Skeletal muscle satellite cell (primary cell): ENCODE measurements around the gene DYNAP.

Source experiments
- H3K27me3 ChIP-seq: 2 replicates; pipeline ENCODE4 v1.7.0; 2013; ENCODE audit warnings: low read length; ENCODE audit not compliant: control insufficient read depth, insufficient read depth
- H3K36me3 ChIP-seq: 2 replicates; pipeline ENCODE4 v1.7.0; 2013; ENCODE audit warnings: mild to moderate bottlenecking, control low read depth, low read length; ENCODE audit not compliant: insufficient read depth
- H3K4me1 ChIP-seq: 2 replicates; pipeline ENCODE4 v1.7.0; 2013; ENCODE audit warnings: low read length; ENCODE audit not compliant: control insufficient read depth, insufficient read depth
- H3K4me2 ChIP-seq: 2 replicates; pipeline ENCODE4 v1.7.0; 2013; ENCODE audit warnings: mild to moderate bottlenecking, low read length
- H3K4me3 ChIP-seq: 2 replicates; pipeline ENCODE4 v1.7.0; 2013; ENCODE audit warnings: low read length
- H3K9ac ChIP-seq: 2 replicates; pipeline ENCODE4 v1.7.0; 2013; ENCODE audit warnings: mild to moderate bottlenecking, low read depth, low read length, moderate library complexity
- H3K9me3 ChIP-seq: replicated peaks from 2 replicates; pipeline ENCODE4 v1.7.0; 2013; ENCODE audit warnings: mild to moderate bottlenecking, control low read depth, low read length

Gene DYNAP

DNA sequence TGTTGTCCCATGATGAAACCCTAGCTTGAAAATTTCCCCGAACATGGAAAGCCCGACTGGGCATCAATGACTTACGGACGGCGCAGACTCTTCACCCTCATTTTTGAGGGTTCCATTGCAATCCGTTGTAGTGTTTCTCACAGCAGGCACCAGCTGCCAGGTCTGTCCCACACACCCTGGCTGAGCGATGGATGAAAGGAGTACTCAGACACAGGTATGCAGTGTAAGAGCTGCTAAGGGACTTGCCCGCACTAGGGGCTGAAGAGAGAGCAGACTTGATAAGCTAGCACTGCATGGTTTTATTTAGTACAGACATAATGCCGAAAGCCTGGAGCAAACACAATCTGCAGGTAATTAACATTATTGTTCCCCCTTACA, 15.8 kb downstream of the DYNAP start:
- Histone ChIP-seq H3K9ac (no peak overlapping the region), H3K9me3 (no peaks in the 10 kb centered on the region), H3K4me2 (no peak overlapping the region), H3K27me3 (peaks cover 10% of the 10 kb centered on the region), H3K36me3 (no peaks in the 10 kb centered on the region), H3K4me3 (no peak overlapping the region), H3K4me1 (no peaks in the 10 kb centered on the region)

DNA sequence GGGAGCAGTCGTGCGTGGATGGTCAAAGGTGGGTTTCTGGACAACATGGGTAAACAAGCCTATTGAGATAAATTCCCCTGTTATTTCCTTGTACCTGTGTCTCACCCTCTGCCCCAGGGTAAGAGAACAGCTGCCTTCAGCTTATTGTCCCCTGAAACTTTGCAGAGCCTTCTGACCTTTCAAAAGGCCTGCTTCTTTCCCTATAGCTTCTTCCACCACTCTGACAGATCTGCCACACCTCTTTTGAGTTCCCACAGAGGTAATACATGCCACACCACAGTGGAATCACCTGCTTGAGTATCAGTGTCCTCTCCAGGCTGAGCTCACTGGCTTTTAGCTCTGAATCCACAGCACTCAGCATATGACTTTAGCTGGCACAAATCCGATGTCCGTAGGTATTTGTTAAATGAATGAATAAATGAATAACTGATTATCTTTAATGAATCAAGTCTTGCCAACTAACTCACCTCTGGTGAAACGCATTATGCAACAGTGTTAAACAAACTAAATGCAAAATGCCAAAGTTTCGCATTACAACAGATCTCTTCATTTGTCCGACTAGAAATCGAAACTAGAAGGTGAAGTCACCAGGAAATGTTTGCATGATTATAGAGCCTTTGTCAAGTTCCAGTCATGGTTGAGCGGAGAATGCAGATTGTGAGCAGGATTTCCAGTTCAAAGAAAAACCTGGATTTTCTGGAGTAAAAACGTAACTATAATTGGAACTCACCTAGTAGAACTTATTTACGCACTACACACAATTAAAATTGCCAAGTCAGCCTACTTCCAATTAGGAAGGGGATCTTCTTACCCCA, 16.4 kb downstream of the DYNAP start:
- Histone ChIP-seq H3K27me3 (peaks cover 10% of the 10 kb centered on the region), H3K4me3 (no peak overlapping the region), H3K36me3 (no peaks in the 10 kb centered on the region), H3K9ac (no peak overlapping the region), H3K4me2 (no peak overlapping the region), H3K9me3 (no peaks in the 10 kb centered on the region), H3K4me1 (no peaks in the 10 kb centered on the region)

DNA sequence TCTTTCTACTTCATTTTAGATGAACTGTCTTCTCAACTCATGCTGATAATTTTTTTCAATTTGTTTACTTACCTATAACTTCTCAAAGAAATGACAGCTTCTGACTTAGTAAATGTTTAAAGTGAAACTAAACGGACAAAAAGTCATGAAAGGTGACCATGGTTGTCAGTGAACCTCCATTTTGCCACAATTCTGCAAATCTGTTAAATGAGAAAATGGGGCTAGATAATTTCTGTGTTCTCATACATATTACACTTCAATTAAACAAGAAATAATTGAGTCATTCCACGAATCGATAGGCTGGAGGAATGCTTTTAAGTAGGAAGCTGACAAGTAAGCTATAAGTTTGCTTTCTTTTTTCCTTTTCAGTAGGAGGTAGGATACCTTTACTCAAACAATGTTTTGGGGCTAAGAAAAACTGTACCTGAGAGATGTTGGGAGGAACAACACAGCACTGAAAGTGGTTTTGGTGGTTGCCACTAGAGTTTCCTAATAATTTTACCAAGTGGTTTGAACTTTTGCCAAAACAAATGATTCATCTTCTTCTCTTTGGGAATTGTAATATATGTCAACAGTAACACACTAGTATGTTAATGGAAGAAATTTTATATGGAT, 17.1 kb downstream of the DYNAP start:
- H3K27me3 ChIP-seq: peaks cover 10% of the 10 kb centered on the region
- no peaks in the 10 kb centered on the region for H3K36me3 ChIP-seq
- H3K4me2 ChIP-seq: no peak overlapping the region
- no peaks in the 10 kb centered on the region for H3K9me3 ChIP-seq
- no peak overlapping the region for H3K9ac ChIP-seq
- no peak overlapping the region for H3K4me3 ChIP-seq
- no peaks in the 10 kb centered on the region for H3K4me1 ChIP-seq

DNA sequence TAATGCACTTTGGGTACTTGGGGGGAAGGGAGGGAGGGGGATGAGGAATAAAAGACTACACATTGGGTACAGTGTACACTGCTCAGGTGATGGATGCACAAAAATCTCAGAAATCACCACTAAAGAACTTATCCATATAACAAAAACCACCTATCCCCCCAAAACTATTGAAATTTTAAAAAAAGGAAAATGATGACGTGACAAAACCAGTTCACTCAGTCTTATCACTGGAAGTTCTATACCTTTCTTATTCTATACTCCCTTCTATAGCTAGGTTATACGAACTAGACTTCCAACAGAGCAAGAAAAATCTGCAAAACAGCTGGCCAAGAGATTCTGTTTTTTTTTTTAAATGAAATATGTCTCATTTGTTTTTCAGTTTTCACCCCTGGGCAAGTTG, 20.8 kb downstream of the DYNAP start:
- Histone ChIP-seq H3K9me3 (no peaks in the 10 kb centered on the region), H3K27me3 (peaks cover 10% of the 10 kb centered on the region), H3K4me2 (no peak overlapping the region), H3K36me3 (no peaks in the 10 kb centered on the region), H3K9ac (no peak overlapping the region), H3K4me1 (no peaks in the 10 kb centered on the region), H3K4me3 (no peak overlapping the region)

DNA sequence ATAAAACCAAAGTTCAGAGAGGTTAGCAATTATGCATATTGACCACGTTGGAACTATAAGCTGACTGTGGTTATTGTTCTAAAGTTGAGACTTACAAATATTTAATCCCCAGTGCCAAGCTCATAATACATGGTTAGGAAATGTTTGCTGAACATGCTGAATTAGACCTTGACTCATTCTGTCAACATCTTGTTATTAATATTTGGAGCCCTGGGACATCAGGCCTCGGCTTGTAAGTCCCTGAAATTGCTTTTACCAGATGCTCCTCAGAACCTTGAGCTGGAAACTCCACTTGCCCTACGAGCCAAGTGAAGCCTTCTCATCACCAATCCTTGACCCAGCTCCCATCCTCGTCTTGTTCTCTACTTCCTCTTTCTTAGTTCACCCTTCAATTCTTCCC, 21.2 kb downstream of the DYNAP start:
- no peaks in the 10 kb centered on the region for H3K36me3 ChIP-seq
- no peak overlapping the region for H3K9ac ChIP-seq
- H3K4me2 ChIP-seq: no peak overlapping the region
- H3K27me3 ChIP-seq: peaks cover 6% of the 10 kb centered on the region
- no peak overlapping the region for H3K4me3 ChIP-seq
- no peaks in the 10 kb centered on the region for H3K9me3 ChIP-seq
- no peaks in the 10 kb centered on the region for H3K4me1 ChIP-seq

DNA sequence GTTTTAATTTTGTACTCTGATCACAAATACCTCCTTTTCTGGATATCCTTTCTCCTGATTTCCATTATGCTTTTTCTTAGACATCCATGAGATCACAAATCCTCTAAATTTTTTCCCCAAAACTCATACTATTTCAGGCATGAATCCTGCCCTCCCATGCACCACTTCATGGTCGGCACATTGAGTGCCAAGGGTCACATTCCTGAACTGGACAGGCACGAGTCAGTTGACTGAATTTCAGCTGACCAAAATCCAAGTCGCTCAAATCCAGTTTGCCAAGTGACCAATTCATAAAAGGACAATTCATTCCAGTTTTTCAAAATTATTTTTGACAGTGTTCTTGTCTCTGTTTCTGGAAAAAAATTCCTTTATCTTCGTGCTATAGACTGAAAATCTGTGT, 22.1 kb downstream of the DYNAP start:
- Histone ChIP-seq H3K4me3 (no peak overlapping the region), H3K36me3 (no peaks in the 10 kb centered on the region), H3K9me3 (no peaks in the 10 kb centered on the region), H3K4me1 (no peaks in the 10 kb centered on the region), H3K27me3 (peaks cover 4% of the 10 kb centered on the region), H3K4me2 (no peak overlapping the region), H3K9ac (no peak overlapping the region)

DNA sequence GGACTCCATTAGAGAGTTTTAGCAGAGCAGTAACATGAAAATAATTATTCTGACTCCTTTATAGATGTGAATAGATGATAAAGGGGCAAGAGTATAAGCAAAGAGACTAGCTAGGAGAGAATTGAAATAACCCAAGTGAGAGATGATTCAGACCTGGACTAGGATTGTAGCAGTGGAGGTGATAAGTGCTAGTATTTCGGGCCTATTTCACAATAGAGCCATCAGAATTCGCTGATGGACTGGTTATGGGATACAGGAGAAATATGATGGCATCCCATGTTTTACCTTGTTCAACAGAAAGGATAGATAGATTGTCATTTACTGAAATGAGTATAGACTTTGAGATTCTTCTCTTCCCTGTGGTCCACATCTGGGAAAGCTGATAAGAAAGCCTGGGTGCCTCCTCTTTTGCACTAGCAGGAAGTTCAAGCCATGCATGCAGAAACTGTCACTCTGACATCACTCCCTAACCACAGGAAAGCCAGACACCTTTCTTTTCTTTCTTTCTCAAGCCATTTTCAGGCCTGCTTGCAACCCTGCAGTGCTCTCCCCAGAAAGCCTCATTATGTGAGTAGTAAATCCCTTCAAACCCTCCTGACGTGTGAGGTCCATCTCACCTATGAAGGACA, 25.3 kb downstream of the DYNAP start:
- Histone ChIP-seq H3K4me3 (no peak overlapping the region), H3K9me3 (no peaks in the 10 kb centered on the region), H3K36me3 (no peaks in the 10 kb centered on the region), H3K4me1 (no peaks in the 10 kb centered on the region), H3K27me3 (peaks cover 8% of the 10 kb centered on the region), H3K9ac (no peak overlapping the region), H3K4me2 (no peak overlapping the region)

DNA sequence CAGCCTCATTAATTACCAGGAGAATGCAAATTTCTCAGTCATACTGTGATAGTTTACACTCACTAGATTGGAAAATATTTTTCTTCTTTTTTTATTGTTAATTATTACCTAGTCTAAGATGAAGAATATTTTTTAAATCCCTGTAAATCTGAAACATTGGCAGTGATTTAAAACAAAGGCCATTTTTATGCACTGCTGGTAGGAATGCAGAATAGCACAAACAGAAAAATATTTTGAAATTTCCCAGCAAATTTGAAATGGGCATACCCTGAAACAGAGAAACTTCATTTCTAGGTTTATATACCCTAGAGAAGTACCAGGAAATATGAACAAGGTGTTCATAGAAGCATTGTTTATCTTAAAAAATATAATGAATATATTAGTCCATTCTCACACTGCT, 31.0 kb downstream of the DYNAP start:
- Histone ChIP-seq H3K27me3 (peaks cover 4% of the 10 kb centered on the region), H3K9me3 (no peaks in the 10 kb centered on the region), H3K4me3 (no peak overlapping the region), H3K4me1 (no peaks in the 10 kb centered on the region), H3K36me3 (no peaks in the 10 kb centered on the region), H3K4me2 (no peak overlapping the region), H3K9ac (no peak overlapping the region)

DNA sequence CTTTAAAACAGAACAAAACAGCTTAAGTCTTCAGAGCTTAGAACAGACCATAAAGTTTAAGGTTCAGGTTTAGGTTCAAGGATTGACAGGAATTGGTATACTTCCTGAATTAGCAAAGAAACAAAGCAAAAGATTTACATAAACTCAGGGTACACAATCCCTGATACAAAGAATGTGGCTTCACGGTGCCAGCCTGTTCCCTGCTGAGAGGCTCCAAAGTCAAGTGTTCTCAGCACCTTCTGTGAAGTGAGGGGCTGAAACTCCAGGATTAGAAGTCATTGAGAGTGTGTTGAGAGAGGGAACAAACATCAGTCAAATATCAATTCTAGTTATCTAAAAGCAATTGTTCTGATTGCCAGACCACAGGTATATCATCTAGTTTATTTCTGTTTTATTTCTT, 35.7 kb downstream of the DYNAP start:
- no peak overlapping the region for H3K4me2 ChIP-seq
- no peaks in the 10 kb centered on the region for H3K9me3 ChIP-seq
- no peak overlapping the region for H3K4me3 ChIP-seq
- H3K36me3 ChIP-seq: no peaks in the 10 kb centered on the region
- no peaks in the 10 kb centered on the region for H3K27me3 ChIP-seq
- H3K9ac ChIP-seq: no peak overlapping the region
- H3K4me1 ChIP-seq: no peaks in the 10 kb centered on the region

DNA sequence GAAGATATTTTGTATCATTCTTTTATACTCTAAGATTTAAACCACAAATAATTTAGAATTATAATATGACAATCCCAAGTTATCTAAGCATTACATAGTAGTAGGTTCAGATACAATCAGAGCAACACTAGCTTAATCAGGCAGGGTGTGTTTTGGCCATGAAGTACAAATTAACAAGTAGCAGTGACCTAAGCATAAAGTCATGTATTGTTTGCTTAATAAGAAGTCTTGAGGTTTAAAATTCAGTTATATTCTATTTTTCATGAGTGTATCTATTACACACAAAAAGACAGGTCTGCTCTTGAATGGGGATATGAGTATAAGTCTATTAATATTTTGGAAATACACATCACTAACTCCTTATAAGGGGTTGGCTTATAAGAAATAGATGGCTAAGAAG, 39.9 kb downstream of the DYNAP start:
- no peak overlapping the region for H3K4me2 ChIP-seq
- no peak overlapping the region for H3K4me3 ChIP-seq
- no peak overlapping the region for H3K9ac ChIP-seq
- no peaks in the 10 kb centered on the region for H3K27me3 ChIP-seq
- H3K4me1 ChIP-seq: no peaks in the 10 kb centered on the region
- H3K9me3 ChIP-seq: no peaks in the 10 kb centered on the region
- no peaks in the 10 kb centered on the region for H3K36me3 ChIP-seq

DNA sequence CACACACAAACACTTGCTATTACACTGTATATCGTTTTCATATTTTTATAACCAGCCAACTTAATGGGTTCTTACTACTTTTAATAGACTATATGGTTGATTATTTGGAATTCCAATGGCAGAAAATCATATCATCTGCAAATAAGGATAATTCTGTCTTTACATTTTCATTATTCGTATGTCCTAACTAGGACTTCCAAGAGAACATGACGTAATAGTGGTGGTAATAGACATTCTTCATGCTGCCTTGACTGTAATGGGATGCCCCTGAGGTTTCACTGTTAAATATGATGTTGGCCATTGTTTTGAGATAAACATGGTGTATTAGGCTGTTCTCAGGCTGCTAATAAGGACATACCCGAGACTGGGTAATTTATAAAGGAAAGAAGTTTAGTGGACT, 45.2 kb downstream of the DYNAP start:
- no peaks in the 10 kb centered on the region for H3K9me3 ChIP-seq

DNA sequence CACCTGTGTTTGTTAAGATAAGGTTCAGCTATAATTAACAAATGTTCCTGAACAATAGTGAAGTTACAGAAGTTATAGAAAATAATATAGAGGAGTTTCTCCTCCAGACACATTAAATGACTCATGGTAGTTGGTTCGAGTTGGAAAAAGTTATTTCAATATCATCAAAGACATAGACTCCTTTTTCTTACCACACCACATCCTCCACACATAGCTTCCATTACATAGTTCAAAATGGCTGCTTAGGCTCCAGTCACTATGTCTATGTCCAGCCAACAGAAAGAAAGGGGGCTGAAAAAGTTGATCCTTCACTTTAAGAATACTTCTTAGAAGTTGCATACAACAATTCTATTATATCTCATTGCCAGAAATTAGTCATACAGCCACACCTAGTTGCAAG, 50.7 kb downstream of the DYNAP start:
- peaks cover 15% of the 10 kb centered on the region for H3K27me3 ChIP-seq
- no peak overlapping the region for H3K4me3 ChIP-seq
- no peaks in the 10 kb centered on the region for H3K9me3 ChIP-seq
- no peaks in the 10 kb centered on the region for H3K4me1 ChIP-seq
- no peaks in the 10 kb centered on the region for H3K36me3 ChIP-seq
- H3K4me2 ChIP-seq: no peak overlapping the region
- H3K9ac ChIP-seq: no peak overlapping the region

More for the DNA sequence above, 45.2 kb downstream of the DYNAP start:
- no peak overlapping the region for H3K4me2 ChIP-seq
- no peaks in the 10 kb centered on the region for H3K36me3 ChIP-seq
- H3K4me1 ChIP-seq: no peaks in the 10 kb centered on the region
- H3K27me3 ChIP-seq: peaks cover 10% of the 10 kb centered on the region
- no peak overlapping the region for H3K4me3 ChIP-seq
- H3K9ac ChIP-seq: no peak overlapping the region
